HEK293 (cell line): Measurements from ENCODE around the gene SETD3.

Experiments used
- CTCF ChIA-PET: fragments of 350-600 bp; formaldehyde crosslinking; extraction: SDS; loops from one replicate; lab custom pipeline; 2021; ENCODE audit warnings: antibody characterized with exemption; lab: Yijun Ruan, JAX
- POLR2A ChIA-PET: fragments of 300-600 bp; formaldehyde crosslinking; extraction: SDS; loops from one replicate; lab custom pipeline; 2020; ENCODE audit warnings: antibody characterized with exemption, inconsistent platforms; lab: Yijun Ruan, JAX
- H3K27ac ChIP-seq: fragments of 200-500 bp; sonication (Bioruptor generic); 2 replicates; pipeline ENCODE4 v1.5.1; 2014; ENCODE audit warnings: low read depth, low read length, control low read depth, inconsistent platforms; ENCODE audit errors: extremely low read depth
- H3K36me3 ChIP-seq, 2 experiments: fragments of 200-500 bp in 1 of 2; sonication (Bioruptor generic) in 1 of 2; 1 replicate in 1 of 2; 2 replicates in 1 of 2; pipeline ENCODE4 v1.5.1; 2014 to 2017; ENCODE audit warnings: inconsistent platforms in 2 of 2, low read length in 2 of 2; ENCODE audit not compliant: control insufficient read depth in 2 of 2, insufficient read depth in 1 of 2
- H3K4me1 ChIP-seq: fragments of 200-500 bp; sonication (Bioruptor generic); 2 replicates; pipeline ENCODE4 v1.5.1; 2014; ENCODE audit warnings: mild to moderate bottlenecking, low read length, inconsistent platforms; ENCODE audit not compliant: control insufficient read depth, insufficient read depth
- H3K4me3 ChIP-seq: 2 replicates; pipeline ENCODE4 v1.5.1; 2011; ENCODE audit warnings: low read depth, mild to moderate bottlenecking, control low read depth, low read length, moderate library complexity
- H3K9me3 ChIP-seq: fragments of 200-500 bp; sonication (Bioruptor generic); 2 replicates; pipeline ENCODE4 v1.5.1; 2014; ENCODE audit warnings: low read depth, low read length, inconsistent platforms; ENCODE audit not compliant: control insufficient read depth, insufficient read depth
- GLIS1 ChIP-seq: fragments of 450-650 bp; formaldehyde crosslinking; IDR thresholded peaks from 2 replicates; pipeline ENCODE4 v1.5.1; 2016; ENCODE audit warnings: missing biosample characterization, missing genetic modification characterization
- KLF10 ChIP-seq: fragments of 450-650 bp; IDR thresholded peaks from 2 replicates; pipeline ENCODE4 v1.5.1; 2018; ENCODE audit warnings: missing biosample characterization, mild to moderate bottlenecking, missing genetic modification characterization
- OSR2 ChIP-seq: fragments of 450-650 bp; formaldehyde crosslinking; IDR thresholded peaks from 2 replicates; pipeline ENCODE4 v1.5.1; 2016; ENCODE audit warnings: missing biosample characterization, missing genetic modification characterization
- OVOL3 ChIP-seq: fragments of 450-650 bp; formaldehyde crosslinking; IDR thresholded peaks from 2 replicates; pipeline ENCODE4 v1.5.1; 2016; ENCODE audit warnings: missing biosample characterization, missing genetic modification characterization
- RBAK ChIP-seq: fragments of 450-650 bp; formaldehyde crosslinking; IDR thresholded peaks from 2 replicates; pipeline ENCODE4 v1.5.1; 2016; ENCODE audit warnings: missing biosample characterization, missing genetic modification characterization
- TCF7L2 ChIP-seq: IDR thresholded peaks from 2 replicates; pipeline ENCODE4 v1.6.1; 2011; ENCODE audit warnings: low read depth, mild to moderate bottlenecking, inconsistent platforms, low read length, moderate library complexity, borderline replicate concordance
- WT1 ChIP-seq: fragments of 450-650 bp; formaldehyde crosslinking; IDR thresholded peaks from 2 replicates; pipeline ENCODE4 v1.5.1; 2016; ENCODE audit warnings: missing biosample characterization, missing genetic modification characterization
- YY2 ChIP-seq: fragments of 450-650 bp; formaldehyde crosslinking; IDR thresholded peaks from 2 replicates; pipeline ENCODE4 v1.5.1; 2016; ENCODE audit warnings: missing biosample characterization, missing genetic modification characterization
- ZNF169 ChIP-seq: fragments of 450-650 bp; formaldehyde crosslinking; IDR thresholded peaks from 2 replicates; pipeline ENCODE4 v1.5.1; 2016; ENCODE audit warnings: missing biosample characterization, missing genetic modification characterization
- ZNF175 ChIP-seq: fragments of 450-650 bp; formaldehyde crosslinking; IDR thresholded peaks from 2 replicates; pipeline ENCODE4 v1.5.1; 2016; ENCODE audit warnings: missing biosample characterization, missing genetic modification characterization
- ZNF184 ChIP-seq: fragments of 450-650 bp; IDR thresholded peaks from 2 replicates; pipeline ENCODE4 v1.5.1; 2018; ENCODE audit warnings: missing biosample characterization, mild to moderate bottlenecking, missing genetic modification characterization
- ZNF239 ChIP-seq: fragments of 450-650 bp; formaldehyde crosslinking; IDR thresholded peaks from 2 replicates; pipeline ENCODE4 v1.5.1; 2016; ENCODE audit warnings: missing biosample characterization, missing genetic modification characterization
- ZNF302 ChIP-seq: fragments of 450-650 bp; formaldehyde crosslinking; IDR thresholded peaks from 2 replicates; pipeline ENCODE4 v1.5.1; 2016; ENCODE audit warnings: missing biosample characterization, missing genetic modification characterization, low read depth
- ZNF335 ChIP-seq: fragments of 450-650 bp; formaldehyde crosslinking; conservative IDR thresholded peaks from 2 replicates; pipeline ENCODE4 v1.5.1; 2016; ENCODE audit warnings: missing biosample characterization, missing genetic modification characterization
- ZNF354C ChIP-seq: fragments of 450-650 bp; formaldehyde crosslinking; IDR thresholded peaks from 2 replicates; pipeline ENCODE4 v1.5.1; 2016; ENCODE audit warnings: missing biosample characterization, missing genetic modification characterization, low read depth, borderline replicate concordance
- ZNF394 ChIP-seq: fragments of 450-650 bp; formaldehyde crosslinking; IDR thresholded peaks from 2 replicates; pipeline ENCODE4 v1.5.1; 2016; ENCODE audit warnings: missing biosample characterization, missing genetic modification characterization, mild to moderate bottlenecking, moderate library complexity, borderline replicate concordance
- ZNF426 ChIP-seq: fragments of 450-650 bp; formaldehyde crosslinking; IDR thresholded peaks from 2 replicates; pipeline ENCODE4 v1.5.1; 2017; ENCODE audit warnings: missing biosample characterization, missing genetic modification characterization, mild to moderate bottlenecking, inconsistent platforms, moderate library complexity
- ZNF48 ChIP-seq: fragments of 450-650 bp; formaldehyde crosslinking; IDR thresholded peaks from 2 replicates; pipeline ENCODE4 v1.5.1; 2016; ENCODE audit warnings: missing biosample characterization, missing genetic modification characterization
- ZNF501 ChIP-seq: fragments of 450-650 bp; formaldehyde crosslinking; IDR thresholded peaks from 2 replicates; pipeline ENCODE4 v1.5.1; 2016; ENCODE audit warnings: missing biosample characterization, missing genetic modification characterization
- ZNF529 ChIP-seq: fragments of 450-650 bp; formaldehyde crosslinking; IDR thresholded peaks from 2 replicates; pipeline ENCODE4 v1.5.1; 2017; ENCODE audit warnings: missing genetic modification characterization, missing biosample characterization; ENCODE audit not compliant: insufficient replicate concordance
- ZNF544 ChIP-seq: fragments of 450-650 bp; formaldehyde crosslinking; IDR thresholded peaks from 2 replicates; pipeline ENCODE4 v1.5.0; 2017; ENCODE audit warnings: missing biosample characterization, missing genetic modification characterization
- ZNF677 ChIP-seq: fragments of 450-650 bp; IDR thresholded peaks from 2 replicates; pipeline ENCODE4 v1.5.0; 2018; ENCODE audit warnings: missing biosample characterization, mild to moderate bottlenecking, missing genetic modification characterization, moderate library complexity
- ZNF785 ChIP-seq: fragments of 450-650 bp; formaldehyde crosslinking; IDR thresholded peaks from 2 replicates; pipeline ENCODE4 v1.5.1; 2016; ENCODE audit warnings: missing biosample characterization, missing genetic modification characterization
- ZNF843 ChIP-seq: fragments of 450-650 bp; formaldehyde crosslinking; IDR thresholded peaks from 2 replicates; pipeline ENCODE4 v1.5.1; 2016; ENCODE audit warnings: missing biosample characterization, missing genetic modification characterization
- TF ChIP-seq, protein P1 (sequence below): fragments of 450-650 bp; formaldehyde crosslinking; IDR thresholded peaks from 2 replicates; pipeline ENCODE4 v1.5.1; 2017; ENCODE audit warnings: missing biosample characterization, missing genetic modification characterization
- TF ChIP-seq, protein P2 (sequence below): fragments of 450-650 bp; formaldehyde crosslinking; IDR thresholded peaks from 2 replicates; pipeline ENCODE4 v1.5.1; 2016; ENCODE audit warnings: missing biosample characterization, missing genetic modification characterization
- TF ChIP-seq, protein P3 (sequence below): fragments of 450-650 bp; formaldehyde crosslinking; IDR thresholded peaks from 2 replicates; pipeline ENCODE4 v1.5.1; 2016; ENCODE audit warnings: missing biosample characterization, missing genetic modification characterization
- TF ChIP-seq, protein P4 (sequence below): fragments of 450-650 bp; formaldehyde crosslinking; optimal IDR thresholded peaks from 2 replicates; pipeline ENCODE3; 2016; ENCODE audit warnings: missing biosample characterization, mild to moderate bottlenecking, missing genetic modification characterization

SETD3 gene

DNA sequence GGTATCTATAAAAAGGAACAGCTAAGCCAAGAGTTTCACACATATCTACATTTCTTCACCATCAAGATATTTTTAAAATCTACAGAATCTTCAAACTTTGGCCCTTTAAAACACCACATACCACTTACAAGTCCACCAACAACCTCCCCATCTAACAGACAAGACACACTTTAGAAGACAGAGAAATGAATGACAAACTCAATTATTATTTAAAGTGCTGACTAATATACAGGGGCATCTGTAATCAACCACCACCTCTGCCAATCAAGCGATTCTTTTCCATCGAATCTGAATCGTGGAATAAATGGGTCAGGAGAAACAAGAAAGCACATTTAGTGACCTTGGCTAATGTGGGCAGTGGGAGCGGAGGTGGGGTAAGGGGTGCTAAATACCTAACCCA is 7.7 kb downstream of the SETD3 start:
- TF ChIP-seq OSR2 (tag by site-specific recombination) (no peak), GLIS1 (tag by site-specific recombination) (no peak), ZNF175 (tag by site-specific recombination) (no peak), ZNF544 (no peak), ZNF677 (tag by site-specific recombination) (no peak), KLF10 (tag by site-specific recombination) (no peak), YY2 (tag by site-specific recombination) (no peak), WT1 (tag by site-specific recombination) (no peak), ZNF48 (no peak), ZNF169 (tag by site-specific recombination) (no peak)
- TF ChIP-seq, protein P1, sequence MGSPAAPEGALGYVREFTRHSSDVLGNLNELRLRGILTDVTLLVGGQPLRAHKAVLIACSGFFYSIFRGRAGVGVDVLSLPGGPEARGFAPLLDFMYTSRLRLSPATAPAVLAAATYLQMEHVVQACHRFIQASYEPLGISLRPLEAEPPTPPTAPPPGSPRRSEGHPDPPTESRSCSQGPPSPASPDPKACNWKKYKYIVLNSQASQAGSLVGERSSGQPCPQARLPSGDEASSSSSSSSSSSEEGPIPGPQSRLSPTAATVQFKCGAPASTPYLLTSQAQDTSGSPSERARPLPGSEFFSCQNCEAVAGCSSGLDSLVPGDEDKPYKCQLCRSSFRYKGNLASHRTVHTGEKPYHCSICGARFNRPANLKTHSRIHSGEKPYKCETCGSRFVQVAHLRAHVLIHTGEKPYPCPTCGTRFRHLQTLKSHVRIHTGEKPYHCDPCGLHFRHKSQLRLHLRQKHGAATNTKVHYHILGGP (tag by site-specific recombination), result no peak
- TF ChIP-seq, protein P2, sequence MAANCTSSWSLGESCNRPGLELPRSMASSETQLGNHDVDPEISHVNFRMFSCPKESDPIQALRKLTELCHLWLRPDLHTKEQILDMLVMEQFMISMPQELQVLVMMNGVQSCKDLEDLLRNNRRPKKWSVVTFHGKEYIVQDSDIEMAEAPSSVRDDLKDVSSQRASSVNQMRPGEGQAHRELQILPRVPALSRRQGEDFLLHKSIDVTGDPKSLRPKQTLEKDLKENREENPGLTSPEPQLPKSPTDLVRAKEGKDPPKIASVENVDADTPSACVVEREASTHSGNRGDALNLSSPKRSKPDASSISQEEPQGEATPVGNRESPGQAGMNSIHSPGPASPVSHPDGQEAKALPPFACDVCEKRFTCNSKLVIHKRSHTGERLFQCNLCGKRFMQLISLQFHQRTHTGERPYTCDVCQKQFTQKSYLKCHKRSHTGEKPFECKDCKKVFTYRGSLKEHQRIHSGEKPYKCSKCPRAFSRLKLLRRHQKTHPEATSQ (tag by site-specific recombination), result no peak
- TF ChIP-seq, protein P3, sequence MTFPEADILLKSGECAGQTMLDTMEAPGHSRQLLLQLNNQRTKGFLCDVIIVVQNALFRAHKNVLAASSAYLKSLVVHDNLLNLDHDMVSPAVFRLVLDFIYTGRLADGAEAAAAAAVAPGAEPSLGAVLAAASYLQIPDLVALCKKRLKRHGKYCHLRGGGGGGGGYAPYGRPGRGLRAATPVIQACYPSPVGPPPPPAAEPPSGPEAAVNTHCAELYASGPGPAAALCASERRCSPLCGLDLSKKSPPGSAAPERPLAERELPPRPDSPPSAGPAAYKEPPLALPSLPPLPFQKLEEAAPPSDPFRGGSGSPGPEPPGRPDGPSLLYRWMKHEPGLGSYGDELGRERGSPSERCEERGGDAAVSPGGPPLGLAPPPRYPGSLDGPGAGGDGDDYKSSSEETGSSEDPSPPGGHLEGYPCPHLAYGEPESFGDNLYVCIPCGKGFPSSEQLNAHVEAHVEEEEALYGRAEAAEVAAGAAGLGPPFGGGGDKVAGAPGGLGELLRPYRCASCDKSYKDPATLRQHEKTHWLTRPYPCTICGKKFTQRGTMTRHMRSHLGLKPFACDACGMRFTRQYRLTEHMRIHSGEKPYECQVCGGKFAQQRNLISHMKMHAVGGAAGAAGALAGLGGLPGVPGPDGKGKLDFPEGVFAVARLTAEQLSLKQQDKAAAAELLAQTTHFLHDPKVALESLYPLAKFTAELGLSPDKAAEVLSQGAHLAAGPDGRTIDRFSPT (tag by site-specific recombination), result no peak
- TF ChIP-seq, all 188 proteins: peak for 0
- Histone ChIP-seq H3K4me1 (peaks cover 33% of the 10 kb centered on the region), H3K27ac (no peak overlapping the region), H3K9me3 (no peaks in the 10 kb centered on the region), H3K36me3 (no peaks in the 10 kb centered on the region), H3K4me3 (no peak overlapping the region)
- ChIA-PET CTCF (interaction anchor here (0.5 to 1.4 kb wide), 4 partner anchors 10 to 913 kb away, joined by 3 to 6 read pairs (median 4); no protein-coding TSS in a partner anchor), POLR2A (no interaction called here)

DNA sequence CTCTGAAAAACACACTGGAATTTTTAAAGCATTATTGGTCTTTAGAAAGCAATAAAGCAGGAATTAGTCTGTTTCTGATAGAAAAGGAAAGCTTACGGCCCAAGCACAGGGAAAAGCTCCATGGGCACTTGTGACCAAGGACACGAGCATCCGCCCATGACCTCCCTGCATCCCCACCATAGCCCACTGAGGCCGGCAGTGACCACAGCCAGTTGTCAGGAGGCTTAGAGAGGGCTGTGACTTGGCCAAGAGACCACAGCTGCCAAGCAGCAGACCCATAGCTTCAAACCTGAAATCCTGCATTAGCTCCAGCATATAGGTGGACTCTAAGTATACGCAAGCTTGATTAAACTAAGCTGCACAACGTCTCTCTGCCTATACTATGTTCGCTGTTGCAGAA is 8.9 kb downstream of the SETD3 start:
- no peaks in the 10 kb centered on the region for H3K9me3 ChIP-seq
- ChIA-PET CTCF (interaction anchor here (1.0 to 1.4 kb wide), 3 partner anchors 8 to 152 kb away, joined by 3 to 6 read pairs (median 3); no protein-coding TSS in a partner anchor), POLR2A (no interaction called here)
- TF ChIP-seq ZNF426 (tag by site-specific recombination), result no peak
- no peak for TF ChIP-seq ZNF335 (tag by site-specific recombination)
- no peak for TF ChIP-seq OVOL3
- no peak for TF ChIP-seq ZNF785 (tag by site-specific recombination)
- TF ChIP-seq TCF7L2, result no peak
- no peak for TF ChIP-seq RBAK (tag by site-specific recombination)
- no peak for TF ChIP-seq ZNF529 (tag by site-specific recombination)
- TF ChIP-seq ZNF843 (tag by site-specific recombination), result no peak
- no peak for TF ChIP-seq ZNF501 (tag by site-specific recombination)
- no peak for TF ChIP-seq ZNF184 (tag by site-specific recombination)
- TF ChIP-seq ZNF175 (tag by site-specific recombination), result no peak
- TF ChIP-seq ZNF354C (tag by site-specific recombination), result no peak
- TF ChIP-seq, protein P4, sequence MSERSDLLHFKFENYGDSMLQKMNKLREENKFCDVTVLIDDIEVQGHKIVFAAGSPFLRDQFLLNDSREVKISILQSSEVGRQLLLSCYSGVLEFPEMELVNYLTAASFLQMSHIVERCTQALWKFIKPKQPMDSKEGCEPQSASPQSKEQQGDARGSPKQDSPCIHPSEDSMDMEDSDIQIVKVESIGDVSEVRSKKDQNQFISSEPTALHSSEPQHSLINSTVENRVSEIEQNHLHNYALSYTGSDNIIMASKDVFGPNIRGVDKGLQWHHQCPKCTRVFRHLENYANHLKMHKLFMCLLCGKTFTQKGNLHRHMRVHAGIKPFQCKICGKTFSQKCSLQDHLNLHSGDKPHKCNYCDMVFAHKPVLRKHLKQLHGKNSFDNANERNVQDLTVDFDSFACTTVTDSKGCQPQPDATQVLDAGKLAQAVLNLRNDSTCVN (tag by site-specific recombination), result no peak
- TF ChIP-seq ZNF239, result no peak
- TF ChIP-seq ZNF302, result no peak
- TF ChIP-seq ZNF394 (tag by site-specific recombination), result no peak
- H3K4me1 ChIP-seq, result peaks cover 37% of the 10 kb centered on the region
- H3K36me3 ChIP-seq, result no peaks in the 10 kb centered on the region
- H3K4me3 ChIP-seq, result no peak overlapping the region
- no peak overlapping the region for H3K27ac ChIP-seq
